Activated CD4-positive, alpha-beta T cell treated with anti-CD3 and anti-CD28 coated beads, Interleukin-2, Interleukin-6, amounts not matched to agents 100 ng/mL and 50 ng/mL, durations not matched to agents 16 hours and 8 hours (primary cell): Measurements from ENCODE around the gene RANBP1.

ENCODE experiments used
- DNase-seq: peaks from one replicate; pipeline ENCODE4 v3.0.0-alpha.2; 2020

The RANBP1 gene

GRCh38 chr22:20089226-20089976 is 26.5 kb upstream of the RANBP1 start:
- no peak for DNase-seq

- no peak for DNase-seq
Observed at GRCh38 chr22:20089977-20090729, 25.8 kb upstream of the RANBP1 start.

GRCh38 chr22:20090730-20091240 is 25.1 kb upstream of the RANBP1 start:
- DNase-seq = no peak

GRCh38 chr22:20091690-20092476 is 24.0 kb upstream of the RANBP1 start:
- DNase-seq = no peak

GRCh38 chr22:20092477-20092854 is 23.4 kb upstream of the RANBP1 start:
- no peak for DNase-seq

- DNase-seq = no peak
Observed at GRCh38 chr22:20093418-20094196, 22.3 kb upstream of the RANBP1 start.

- no peak for DNase-seq
Observed at GRCh38 chr22:20094197-20094807, 21.6 kb upstream of the RANBP1 start.

- no peak for DNase-seq
Observed at GRCh38 chr22:20095521-20095920, 20.4 kb upstream of the RANBP1 start.

GRCh38 chr22:20096574-20097420 is 19.1 kb upstream of the RANBP1 start:
- DNase-seq = no peak

GRCh38 chr22:20099099-20099711 is 16.7 kb upstream of the RANBP1 start:
- DNase-seq = no peak

- DNase-seq = no peak
Observed at GRCh38 chr22:20101638-20102037, 14.3 kb upstream of the RANBP1 start.

- DNase-seq = no peak
Observed at GRCh38 chr22:20102203-20102780, 13.6 kb upstream of the RANBP1 start.

GRCh38 chr22:20105456-20106204 is 10.3 kb upstream of the RANBP1 start:
- DNase-seq = no peak

- no peak for DNase-seq
Observed at GRCh38 chr22:20106205-20106848, 9.6 kb upstream of the RANBP1 start.

GRCh38 chr22:20106849-20107237 is 9.1 kb upstream of the RANBP1 start:
- no peak for DNase-seq

- no peak for DNase-seq
Observed at GRCh38 chr22:20107471-20107901, 8.4 kb upstream of the RANBP1 start.

GRCh38 chr22:20107951-20108756 is 7.8 kb upstream of the RANBP1 start:
- no peak for DNase-seq

GRCh38 chr22:20108757-20109230 is 7.1 kb upstream of the RANBP1 start:
- DNase-seq = no peak
